ENCODE results near the gene GPR146. TPM values are rescaled to one million over a fixed set of nuclear protein-coding genes. Genes with fewer than 3 reads are reported as not detected.
"Not testable (repeated sequence)": the region's sequence is repeated elsewhere in the genome, so short reads cannot be mapped to it uniquely, and the experiment has no call there.

GPR146 gene
- total and polyA plus RNA-seq, 10 donors = 3.9 to 19.2 (median 10.1) TPM

DNA sequence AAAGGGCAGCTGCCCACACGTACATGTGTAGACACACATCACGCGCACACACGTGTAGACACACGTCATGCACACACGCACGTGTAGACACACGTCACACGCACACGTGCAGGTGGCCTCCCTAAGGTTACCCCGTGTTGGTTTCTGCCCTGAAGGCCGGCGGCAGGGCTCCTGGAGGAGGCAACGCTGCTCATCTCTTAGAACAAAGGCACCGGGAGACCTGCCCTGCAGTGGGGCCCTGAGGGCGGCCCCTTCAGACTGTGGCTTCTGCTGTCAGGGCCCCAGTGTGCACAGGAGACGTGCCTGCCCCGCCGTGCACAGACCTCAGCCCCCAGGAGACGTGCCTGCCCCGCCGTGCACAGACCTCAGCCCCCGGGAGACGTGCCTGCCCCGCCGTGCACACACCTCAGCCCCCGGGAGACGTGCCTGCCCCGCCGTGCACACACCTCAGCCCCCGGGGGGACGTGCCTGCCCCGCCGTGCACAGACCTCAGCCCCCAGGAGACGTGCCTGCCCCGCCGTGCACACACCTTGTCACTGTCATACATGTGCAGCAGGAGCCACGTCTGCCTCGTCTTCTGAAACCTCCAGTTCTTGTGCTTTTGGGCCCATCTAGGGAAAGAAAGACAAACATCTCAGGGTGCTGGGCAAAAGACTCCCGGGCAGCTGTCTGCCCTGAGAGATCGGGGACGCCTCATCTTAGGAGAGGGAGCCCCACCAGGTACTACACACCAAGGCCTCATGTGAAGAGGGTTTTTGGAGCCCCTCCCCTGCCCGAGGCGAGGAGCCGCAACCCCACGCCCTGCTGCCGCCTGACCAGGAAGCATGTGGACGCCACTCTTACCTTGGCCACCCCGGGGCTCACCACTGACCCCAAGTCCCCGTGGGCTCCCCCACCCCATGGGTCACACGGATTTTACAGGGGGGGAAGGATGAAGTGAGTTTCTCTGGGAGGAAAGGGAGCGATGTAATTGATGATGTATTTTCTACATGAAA is 44.1 kb upstream of the GPR146 start:
- no peak for DNase-seq
- peaks cover 0 to 28% (median 5%) of the 10 kb centered on the region in 6 donors for H3K4me1 ChIP-seq
- TF ChIP-seq, protein P1, sequence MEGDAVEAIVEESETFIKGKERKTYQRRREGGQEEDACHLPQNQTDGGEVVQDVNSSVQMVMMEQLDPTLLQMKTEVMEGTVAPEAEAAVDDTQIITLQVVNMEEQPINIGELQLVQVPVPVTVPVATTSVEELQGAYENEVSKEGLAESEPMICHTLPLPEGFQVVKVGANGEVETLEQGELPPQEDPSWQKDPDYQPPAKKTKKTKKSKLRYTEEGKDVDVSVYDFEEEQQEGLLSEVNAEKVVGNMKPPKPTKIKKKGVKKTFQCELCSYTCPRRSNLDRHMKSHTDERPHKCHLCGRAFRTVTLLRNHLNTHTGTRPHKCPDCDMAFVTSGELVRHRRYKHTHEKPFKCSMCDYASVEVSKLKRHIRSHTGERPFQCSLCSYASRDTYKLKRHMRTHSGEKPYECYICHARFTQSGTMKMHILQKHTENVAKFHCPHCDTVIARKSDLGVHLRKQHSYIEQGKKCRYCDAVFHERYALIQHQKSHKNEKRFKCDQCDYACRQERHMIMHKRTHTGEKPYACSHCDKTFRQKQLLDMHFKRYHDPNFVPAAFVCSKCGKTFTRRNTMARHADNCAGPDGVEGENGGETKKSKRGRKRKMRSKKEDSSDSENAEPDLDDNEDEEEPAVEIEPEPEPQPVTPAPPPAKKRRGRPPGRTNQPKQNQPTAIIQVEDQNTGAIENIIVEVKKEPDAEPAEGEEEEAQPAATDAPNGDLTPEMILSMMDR (IDR thresholded peaks at IDR 0.05 in 8 of 11, conservative IDR thresholded peaks at IDR 0.05 in 3 of 11) = no peak
- TF ChIP-seq POLR2A (IDR thresholded peaks at IDR 0.05) (no peak), POLR2AphosphoS5 (IDR thresholded peaks at IDR 0.05) (no peak)
- intact Hi-C loops (cut with DNase I; ENCODE audit: low total_unique reads) = loop anchor here (10.0 kb wide), 1 partner anchor 175 kb away; no protein-coding TSS in a partner anchor
- WGBS, 5 donors = 74 to 86% (median 81%) methylated on average over 31 to 52 of the region's 52 CpGs
- H3K4me3 ChIP-seq = no peak overlapping the region
- H3K27me3 ChIP-seq (replicated peaks in 1 of 7) = no peaks in the 10 kb centered on the region
- H3K9me3 ChIP-seq = no peaks in the 10 kb centered on the region
- peaks cover 0 to 60% (median 25%) of the 10 kb centered on the region in 6 donors for H3K36me3 ChIP-seq
- H3K27ac ChIP-seq = no peak overlapping the region

DNA sequence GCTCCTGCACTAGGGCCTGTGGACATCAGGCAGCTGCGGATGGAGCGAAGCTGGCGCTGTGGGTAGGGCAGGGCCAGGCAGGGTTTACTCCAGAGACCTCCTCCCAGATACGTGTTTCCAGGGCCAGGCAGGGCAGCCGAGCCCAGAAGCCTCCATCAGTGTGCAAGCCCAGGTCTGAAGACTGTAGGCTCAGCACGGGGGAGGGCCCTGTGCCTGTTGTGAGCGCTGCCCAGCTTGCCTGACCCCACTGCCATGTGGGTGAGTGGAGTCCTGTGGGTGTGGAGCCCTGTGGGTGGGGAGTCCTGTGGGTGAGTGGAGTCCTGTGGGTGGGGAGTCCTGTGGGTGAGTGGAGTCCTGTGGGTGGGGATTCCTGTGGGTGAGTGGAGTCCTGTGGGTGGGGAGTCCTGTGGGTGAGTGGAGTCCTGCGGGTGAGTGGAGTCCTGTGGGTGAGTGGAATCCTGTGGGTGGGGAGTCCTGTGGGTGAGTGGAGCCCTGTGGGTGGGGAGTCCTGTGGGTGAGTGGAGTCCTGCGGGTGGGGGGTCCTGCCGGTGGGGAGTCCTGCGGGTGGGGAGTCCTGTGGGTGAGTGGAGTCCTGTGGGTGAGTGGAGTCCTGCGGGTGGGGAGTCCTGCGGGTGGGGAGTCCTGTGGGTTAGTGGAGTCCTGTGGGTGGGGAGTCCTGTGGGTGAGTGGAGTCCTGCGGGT is 43.1 kb upstream of the GPR146 start:
- H3K27me3 ChIP-seq (replicated peaks in 1 of 7); H3K9me3 ChIP-seq; H3K4me3 ChIP-seq; DNase-seq; H3K27ac ChIP-seq; intact Hi-C loops (cut with DNase I; ENCODE audit: low total_unique reads): not testable (repeated sequence)
- Histone ChIP-seq H3K4me1 (peaks cover 0 to 26% (median 5%) of the 10 kb centered on the region in 6 donors), H3K36me3 (peaks cover 0 to 59% (median 21%) of the 10 kb centered on the region in 6 donors)
- 90 to 93% (median 91%) methylated on average over 9 to 14 of the region's 14 CpGs for WGBS, 5 donors

DNA sequence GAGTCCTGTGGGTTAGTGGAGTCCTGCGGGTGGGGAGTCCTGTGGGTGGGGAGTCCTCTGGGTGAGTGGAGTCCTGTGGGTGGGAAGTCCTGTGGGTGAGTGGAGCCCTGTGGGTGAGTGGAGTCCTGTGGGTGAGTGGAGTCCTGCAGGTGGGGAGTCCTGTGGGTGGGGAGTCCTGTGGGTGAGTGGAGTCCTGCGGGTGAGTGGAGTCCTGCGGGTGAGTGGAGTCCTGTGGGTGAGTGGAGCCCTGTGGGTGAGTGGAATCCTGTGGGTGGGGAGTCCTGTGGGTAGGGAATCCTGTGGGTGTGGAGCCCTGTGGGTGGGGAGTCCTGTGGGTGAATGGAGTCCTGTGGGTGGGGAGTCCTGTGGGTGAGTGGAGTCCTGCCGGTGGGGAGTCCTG is 42.3 kb upstream of the GPR146 start:
- intact Hi-C loops (cut with DNase I; ENCODE audit: low total_unique reads) = not testable (repeated sequence)

DNA sequence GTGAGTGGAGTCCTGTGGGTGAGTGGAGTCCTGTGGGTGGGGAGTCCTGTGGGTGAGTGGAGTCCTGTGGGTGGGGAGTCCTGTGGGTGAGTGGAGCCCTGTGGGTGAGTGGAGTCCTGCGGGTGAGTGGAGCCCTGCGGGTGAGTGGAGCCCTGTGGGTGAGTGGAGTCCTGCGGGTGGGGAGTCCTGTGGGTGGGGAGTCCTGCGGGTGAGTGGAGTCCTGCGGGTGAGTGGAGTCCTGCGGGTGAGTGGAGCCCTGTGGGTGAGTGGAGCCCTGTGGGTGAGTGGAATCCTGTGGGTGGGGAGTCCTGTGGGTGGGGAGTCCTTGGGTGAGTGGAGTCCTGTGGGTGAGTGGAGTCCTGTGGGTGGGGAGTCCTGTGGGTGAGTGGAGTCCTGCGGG is 41.9 kb upstream of the GPR146 start:
- 33 to 100% (median 90%) methylated on average over 1 to 7 of the region's 7 CpGs for WGBS, 5 donors
- H3K4me1 ChIP-seq = peaks cover 0 to 14% (median 5%) of the 10 kb centered on the region in 6 donors
- H3K36me3 ChIP-seq = peaks cover 0 to 59% (median 18%) of the 10 kb centered on the region in 6 donors
- H3K27ac ChIP-seq; DNase-seq; H3K9me3 ChIP-seq; H3K27me3 ChIP-seq (replicated peaks in 1 of 7); H3K4me3 ChIP-seq; intact Hi-C loops (cut with DNase I; ENCODE audit: low total_unique reads): not testable (repeated sequence)

More for the DNA sequence above, 42.3 kb upstream of the GPR146 start:
- not testable (repeated sequence) for DNase-seq; H3K27me3 ChIP-seq (replicated peaks in 1 of 7); H3K27ac ChIP-seq; H3K9me3 ChIP-seq; H3K4me3 ChIP-seq
- Histone ChIP-seq H3K36me3 (peaks cover 0 to 59% (median 19%) of the 10 kb centered on the region in 6 donors), H3K4me1 (peaks cover 0 to 18% (median 5%) of the 10 kb centered on the region in 6 donors)
- 79 to 100% (median 86%) methylated on average over 1 to 4 of the region's 4 CpGs for WGBS, 5 donors

DNA sequence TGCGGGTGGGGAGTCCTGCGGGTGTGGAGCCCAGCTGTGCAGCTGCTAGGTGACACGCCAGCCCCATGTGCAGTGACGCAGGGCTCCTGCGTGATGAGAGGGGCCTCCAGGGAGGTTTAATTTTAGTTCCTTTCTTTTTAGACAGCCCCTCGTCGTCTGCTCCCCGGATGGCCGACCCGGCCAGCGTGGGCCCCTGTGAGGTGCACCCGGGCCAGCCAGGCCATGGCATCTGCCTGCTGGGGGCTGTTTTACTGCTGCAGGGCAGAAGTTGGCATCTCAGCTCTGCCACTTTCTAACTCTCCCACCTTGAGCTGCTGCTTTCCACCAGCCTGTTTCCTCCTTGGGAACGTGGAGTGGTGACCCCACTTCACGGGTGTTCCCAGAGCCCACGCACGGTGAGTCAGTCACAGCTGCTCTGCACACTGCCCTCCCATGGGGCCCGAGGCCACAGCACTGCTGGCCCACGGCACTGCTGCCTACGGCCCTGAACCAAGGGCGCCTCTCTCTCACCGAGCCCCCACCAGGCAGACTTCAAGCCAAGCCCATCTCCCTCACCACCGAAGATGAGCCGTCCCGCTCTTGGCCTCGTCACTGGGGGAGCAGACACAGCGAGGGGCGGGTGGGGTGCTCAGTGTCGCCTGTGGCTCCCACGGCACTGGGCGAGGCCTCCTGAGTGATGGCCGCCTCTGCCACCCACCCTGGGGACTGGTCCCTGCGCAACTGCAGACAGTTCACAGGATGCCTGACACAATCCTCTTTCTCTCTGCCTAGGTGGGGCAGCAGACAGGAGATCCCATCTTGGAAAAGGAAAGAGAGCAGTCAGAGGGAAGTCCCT is 40.1 kb upstream of the GPR146 start:
- no peak for DNase-seq
- no peaks in the 10 kb centered on the region for H3K9me3 ChIP-seq
- intact Hi-C loops (cut with DNase I; ENCODE audit: low total_unique reads) = no loop called here
- H3K4me1 ChIP-seq = peaks cover 0 to 11% (median 5%) of the 10 kb centered on the region in 6 donors
- WGBS, 5 donors = 72 to 80% (median 78%) methylated on average over 29 to 32 of the region's 32 CpGs
- peaks cover 0 to 61% (median 18%) of the 10 kb centered on the region in 6 donors for H3K36me3 ChIP-seq
- H3K27ac ChIP-seq = no peak overlapping the region
- H3K4me3 ChIP-seq = no peak overlapping the region
- H3K27me3 ChIP-seq (replicated peaks in 1 of 7) = no peaks in the 10 kb centered on the region
- TF ChIP-seq POLR2A (IDR thresholded peaks at IDR 0.05) (no peak), POLR2AphosphoS5 (IDR thresholded peaks at IDR 0.05) (no peak)
- TF ChIP-seq, protein P1 (IDR thresholded peaks at IDR 0.05 in 8 of 11, conservative IDR thresholded peaks at IDR 0.05 in 3 of 11) = no peak
